ENCODE results near the gene KCNH1.

KCNH1 gene

DNA sequence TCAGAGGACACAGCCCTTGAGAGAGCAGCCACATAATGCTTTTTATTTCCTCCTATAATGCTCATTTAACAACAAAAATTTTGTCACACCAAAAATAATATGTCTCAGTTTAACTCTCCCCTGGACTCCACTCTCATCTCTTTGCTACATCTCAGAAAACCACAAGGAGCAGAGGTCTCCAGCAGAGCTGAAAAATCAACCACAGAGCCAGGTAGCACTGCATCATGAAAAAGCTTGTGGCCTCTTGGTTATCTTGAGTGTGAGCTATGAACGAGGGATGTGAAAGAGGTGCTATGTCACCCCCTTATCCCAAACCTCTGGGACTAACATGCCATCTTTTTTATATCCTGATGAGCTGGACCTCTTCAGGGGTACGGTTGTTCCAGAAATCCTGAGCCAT, 44.4 kb downstream of the KCNH1 start:
- CTCF ChIA-PET: no interaction called here
- H3K4me1 ChIP-seq (ENCODE audit: control insufficient read depth, insufficient read depth, low read length): no peaks in the 10 kb centered on the region
- no peaks in the 10 kb centered on the region for H3K9me3 ChIP-seq (ENCODE audit: control insufficient read depth, insufficient read depth, low read depth, low read length)
- no peaks in the 10 kb centered on the region for H3K36me3 ChIP-seq (ENCODE audit: control insufficient read depth in 2 of 2, insufficient read depth in 1 of 2, low read length in 2 of 2)
- no peak overlapping the region for H3K4me3 ChIP-seq (ENCODE audit: low read depth, low read length)
- TF ChIP-seq ZNF223 (tag by site-specific recombination; IDR thresholded peaks at IDR 0.05) (no peak), ZNF354C (tag by site-specific recombination; IDR thresholded peaks at IDR 0.05; ENCODE audit: borderline replicate concordance, low read depth) (no peak), ZNF747 (tag by site-specific recombination; IDR thresholded peaks at IDR 0.05) (no peak), ZNF146 (tag by site-specific recombination; IDR thresholded peaks at IDR 0.05) (no peak), WT1 (tag by site-specific recombination; IDR thresholded peaks at IDR 0.05) (no peak), ZNF416 (tag by site-specific recombination; IDR thresholded peaks at IDR 0.05) (no peak), SCRT1 (tag by site-specific recombination; IDR thresholded peaks at IDR 0.05; ENCODE audit: borderline replicate concordance) (no peak), ZNF530 (tag by site-specific recombination; IDR thresholded peaks at IDR 0.05; ENCODE audit: low read depth) (no peak), ZNF366 (tag by site-specific recombination; conservative IDR thresholded peaks at IDR 0.05) (no peak), ZNF514 (tag by site-specific recombination; IDR thresholded peaks at IDR 0.05) (no peak), ZNF2 (tag by site-specific recombination; IDR thresholded peaks at IDR 0.05) (no peak), MZF1 (tag by site-specific recombination; IDR thresholded peaks at IDR 0.05; ENCODE audit: borderline replicate concordance) (no peak), ZNF768 (tag by site-specific recombination; IDR thresholded peaks at IDR 0.05) (no peak)
- TF ChIP-seq, protein P1, sequence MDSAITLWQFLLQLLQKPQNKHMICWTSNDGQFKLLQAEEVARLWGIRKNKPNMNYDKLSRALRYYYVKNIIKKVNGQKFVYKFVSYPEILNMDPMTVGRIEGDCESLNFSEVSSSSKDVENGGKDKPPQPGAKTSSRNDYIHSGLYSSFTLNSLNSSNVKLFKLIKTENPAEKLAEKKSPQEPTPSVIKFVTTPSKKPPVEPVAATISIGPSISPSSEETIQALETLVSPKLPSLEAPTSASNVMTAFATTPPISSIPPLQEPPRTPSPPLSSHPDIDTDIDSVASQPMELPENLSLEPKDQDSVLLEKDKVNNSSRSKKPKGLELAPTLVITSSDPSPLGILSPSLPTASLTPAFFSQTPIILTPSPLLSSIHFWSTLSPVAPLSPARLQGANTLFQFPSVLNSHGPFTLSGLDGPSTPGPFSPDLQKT (IDR thresholded peaks at IDR 0.05; ENCODE audit: borderline replicate concordance, low read depth, low read length): no peak
- TF ChIP-seq, protein P2, sequence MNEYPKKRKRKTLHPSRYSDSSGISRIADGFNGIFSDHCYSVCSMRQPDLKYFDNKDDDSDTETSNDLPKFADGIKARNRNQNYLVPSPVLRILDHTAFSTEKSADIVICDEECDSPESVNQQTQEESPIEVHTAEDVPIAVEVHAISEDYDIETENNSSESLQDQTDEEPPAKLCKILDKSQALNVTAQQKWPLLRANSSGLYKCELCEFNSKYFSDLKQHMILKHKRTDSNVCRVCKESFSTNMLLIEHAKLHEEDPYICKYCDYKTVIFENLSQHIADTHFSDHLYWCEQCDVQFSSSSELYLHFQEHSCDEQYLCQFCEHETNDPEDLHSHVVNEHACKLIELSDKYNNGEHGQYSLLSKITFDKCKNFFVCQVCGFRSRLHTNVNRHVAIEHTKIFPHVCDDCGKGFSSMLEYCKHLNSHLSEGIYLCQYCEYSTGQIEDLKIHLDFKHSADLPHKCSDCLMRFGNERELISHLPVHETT (tag by site-specific recombination; IDR thresholded peaks at IDR 0.05): no peak
- TF ChIP-seq, protein P3, sequence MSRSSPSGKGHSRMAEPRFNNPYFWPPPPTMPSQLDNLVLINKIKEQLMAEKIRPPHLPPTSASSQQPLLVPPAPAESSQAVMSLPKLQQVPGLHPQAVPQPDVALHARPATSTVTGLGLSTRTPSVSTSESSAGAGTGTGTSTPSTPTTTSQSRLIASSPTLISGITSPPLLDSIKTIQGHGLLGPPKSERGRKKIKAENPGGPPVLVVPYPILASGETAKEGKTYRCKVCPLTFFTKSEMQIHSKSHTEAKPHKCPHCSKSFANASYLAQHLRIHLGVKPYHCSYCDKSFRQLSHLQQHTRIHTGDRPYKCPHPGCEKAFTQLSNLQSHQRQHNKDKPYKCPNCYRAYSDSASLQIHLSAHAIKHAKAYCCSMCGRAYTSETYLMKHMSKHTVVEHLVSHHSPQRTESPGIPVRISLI (tag by site-specific recombination; IDR thresholded peaks at IDR 0.05): no peak
- TF ChIP-seq, protein P4, sequence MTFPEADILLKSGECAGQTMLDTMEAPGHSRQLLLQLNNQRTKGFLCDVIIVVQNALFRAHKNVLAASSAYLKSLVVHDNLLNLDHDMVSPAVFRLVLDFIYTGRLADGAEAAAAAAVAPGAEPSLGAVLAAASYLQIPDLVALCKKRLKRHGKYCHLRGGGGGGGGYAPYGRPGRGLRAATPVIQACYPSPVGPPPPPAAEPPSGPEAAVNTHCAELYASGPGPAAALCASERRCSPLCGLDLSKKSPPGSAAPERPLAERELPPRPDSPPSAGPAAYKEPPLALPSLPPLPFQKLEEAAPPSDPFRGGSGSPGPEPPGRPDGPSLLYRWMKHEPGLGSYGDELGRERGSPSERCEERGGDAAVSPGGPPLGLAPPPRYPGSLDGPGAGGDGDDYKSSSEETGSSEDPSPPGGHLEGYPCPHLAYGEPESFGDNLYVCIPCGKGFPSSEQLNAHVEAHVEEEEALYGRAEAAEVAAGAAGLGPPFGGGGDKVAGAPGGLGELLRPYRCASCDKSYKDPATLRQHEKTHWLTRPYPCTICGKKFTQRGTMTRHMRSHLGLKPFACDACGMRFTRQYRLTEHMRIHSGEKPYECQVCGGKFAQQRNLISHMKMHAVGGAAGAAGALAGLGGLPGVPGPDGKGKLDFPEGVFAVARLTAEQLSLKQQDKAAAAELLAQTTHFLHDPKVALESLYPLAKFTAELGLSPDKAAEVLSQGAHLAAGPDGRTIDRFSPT (tag by site-specific recombination; IDR thresholded peaks at IDR 0.05): no peak
- TF ChIP-seq, protein P5, sequence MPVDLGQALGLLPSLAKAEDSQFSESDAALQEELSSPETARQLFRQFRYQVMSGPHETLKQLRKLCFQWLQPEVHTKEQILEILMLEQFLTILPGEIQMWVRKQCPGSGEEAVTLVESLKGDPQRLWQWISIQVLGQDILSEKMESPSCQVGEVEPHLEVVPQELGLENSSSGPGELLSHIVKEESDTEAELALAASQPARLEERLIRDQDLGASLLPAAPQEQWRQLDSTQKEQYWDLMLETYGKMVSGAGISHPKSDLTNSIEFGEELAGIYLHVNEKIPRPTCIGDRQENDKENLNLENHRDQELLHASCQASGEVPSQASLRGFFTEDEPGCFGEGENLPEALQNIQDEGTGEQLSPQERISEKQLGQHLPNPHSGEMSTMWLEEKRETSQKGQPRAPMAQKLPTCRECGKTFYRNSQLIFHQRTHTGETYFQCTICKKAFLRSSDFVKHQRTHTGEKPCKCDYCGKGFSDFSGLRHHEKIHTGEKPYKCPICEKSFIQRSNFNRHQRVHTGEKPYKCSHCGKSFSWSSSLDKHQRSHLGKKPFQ (tag by site-specific recombination; IDR thresholded peaks at IDR 0.05): no peak
- TF ChIP-seq, protein P6, sequence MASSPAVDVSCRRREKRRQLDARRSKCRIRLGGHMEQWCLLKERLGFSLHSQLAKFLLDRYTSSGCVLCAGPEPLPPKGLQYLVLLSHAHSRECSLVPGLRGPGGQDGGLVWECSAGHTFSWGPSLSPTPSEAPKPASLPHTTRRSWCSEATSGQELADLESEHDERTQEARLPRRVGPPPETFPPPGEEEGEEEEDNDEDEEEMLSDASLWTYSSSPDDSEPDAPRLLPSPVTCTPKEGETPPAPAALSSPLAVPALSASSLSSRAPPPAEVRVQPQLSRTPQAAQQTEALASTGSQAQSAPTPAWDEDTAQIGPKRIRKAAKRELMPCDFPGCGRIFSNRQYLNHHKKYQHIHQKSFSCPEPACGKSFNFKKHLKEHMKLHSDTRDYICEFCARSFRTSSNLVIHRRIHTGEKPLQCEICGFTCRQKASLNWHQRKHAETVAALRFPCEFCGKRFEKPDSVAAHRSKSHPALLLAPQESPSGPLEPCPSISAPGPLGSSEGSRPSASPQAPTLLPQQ (tag by site-specific recombination; IDR thresholded peaks at IDR 0.05): no peak
- POLR2A ChIA-PET: no interaction called here
- H3K27ac ChIP-seq (ENCODE audit: extremely low read depth, low read depth, low read length): no peak overlapping the region

Measured in HEK293 (cell line).